ENCODE measurements around the gene ZNF835. TPM values are rescaled to one million over a fixed set of nuclear protein-coding genes. Genes with fewer than 3 reads are reported as not detected.

The ZNF835 gene
- under 0.01 TPM in 2 replicates for total RNA-seq

- H3K4me3 ChIP-seq (ENCODE audit: low read depth, low read length), result no peak within 1 kb of the TSS
- no peaks in the 10 kb centered on the region for H3K27me3 ChIP-seq (ENCODE audit: control insufficient read depth, insufficient read depth, low read length)
- DNase-seq (ENCODE audit: low read depth), result peak; percentile 18
- TF ChIP-seq CTCF (IDR thresholded peaks at IDR 0.05; ENCODE audit: insufficient read depth, low read length, severe bottlenecking), result no peak
- no peaks in the 10 kb centered on the region for H3K36me3 ChIP-seq (ENCODE audit: control insufficient read depth, insufficient read depth, low read length)
- FAIRE-seq, result no peak
Measured at GRCh38 chr19:56671613-56671994, at the start of gene ZNF835. ZNF835 (minus strand) TSS chr19:56671757; CDS start chr19:56665198, 6,559 bp downstream.

- FAIRE-seq (no peak), DNase-seq (ENCODE audit: low read depth) (no peak)
- no peak for TF ChIP-seq CTCF (IDR thresholded peaks at IDR 0.05; ENCODE audit: insufficient read depth, low read length, severe bottlenecking)
- H3K4me3 ChIP-seq (ENCODE audit: low read depth, low read length), result no peak overlapping the region
- H3K36me3 ChIP-seq (ENCODE audit: control insufficient read depth, insufficient read depth, low read length), result no peaks in the 10 kb centered on the region
- no peaks in the 10 kb centered on the region for H3K27me3 ChIP-seq (ENCODE audit: control insufficient read depth, insufficient read depth, low read length)
Measured at GRCh38 chr19:56720281-56720680, 48.7 kb upstream of the ZNF835 start.

GRCh38 chr19:56718231-56718630 lies 46.7 kb upstream of the ZNF835 start:
- no peak for DNase-seq (ENCODE audit: low read depth)
- FAIRE-seq, result no peak

GRCh38 chr19:56712611-56713276 lies 41.2 kb upstream of the ZNF835 start:
- TF ChIP-seq CTCF (IDR thresholded peaks at IDR 0.05; ENCODE audit: insufficient read depth, low read length, severe bottlenecking), result no peak
- no peaks in the 10 kb centered on the region for H3K27me3 ChIP-seq (ENCODE audit: control insufficient read depth, insufficient read depth, low read length)
- no peak overlapping the region for H3K4me3 ChIP-seq (ENCODE audit: low read depth, low read length)
- no peak for DNase-seq (ENCODE audit: low read depth)
- no peaks in the 10 kb centered on the region for H3K36me3 ChIP-seq (ENCODE audit: control insufficient read depth, insufficient read depth, low read length)
- FAIRE-seq, result no peak

More at GRCh38 chr19:56718231-56718630, 46.7 kb upstream of the ZNF835 start:
- no peak for TF ChIP-seq CTCF (IDR thresholded peaks at IDR 0.05; ENCODE audit: insufficient read depth, low read length, severe bottlenecking)
- Histone ChIP-seq H3K36me3 (ENCODE audit: control insufficient read depth, insufficient read depth, low read length) (no peaks in the 10 kb centered on the region), H3K4me3 (ENCODE audit: low read depth, low read length) (no peak overlapping the region), H3K27me3 (ENCODE audit: control insufficient read depth, insufficient read depth, low read length) (no peaks in the 10 kb centered on the region)

GRCh38 chr19:56710437-56710836 lies 38.9 kb upstream of the ZNF835 start:
- no peak for FAIRE-seq

More at GRCh38 chr19:56710437-56710836, 38.9 kb upstream of the ZNF835 start:
- DNase-seq (ENCODE audit: low read depth), result no peak
- Histone ChIP-seq H3K27me3 (ENCODE audit: control insufficient read depth, insufficient read depth, low read length) (no peaks in the 10 kb centered on the region), H3K4me3 (ENCODE audit: low read depth, low read length) (no peak overlapping the region), H3K36me3 (ENCODE audit: control insufficient read depth, insufficient read depth, low read length) (no peaks in the 10 kb centered on the region)
- no peak for TF ChIP-seq CTCF (IDR thresholded peaks at IDR 0.05; ENCODE audit: insufficient read depth, low read length, severe bottlenecking)
